Coronary artery (tissue), 2 donors: Measurements from ENCODE around the gene ASMTL.
"Not testable (repeated sequence)": the region's sequence is repeated elsewhere in the genome, so short reads cannot be mapped to it uniquely, and the experiment has no call there.

Experiments
- DNase-seq: peaks from one replicate; pipeline ENCODE4 v3.0.0-alpha.2; 2017; ENCODE audit warnings: low spot score
- H3K27ac ChIP-seq, 2 donors: fragments of 200-600 bp; sonication (generic); one replicate each; pipeline ENCODE4 v1.5.1; 2016 to 2019
- H3K4me3 ChIP-seq: fragments of 200-600 bp; sonication (generic); 2 replicates; pipeline ENCODE4 v1.5.1; 2016; ENCODE audit warnings: mild to moderate bottlenecking, moderate library complexity
- CTCF ChIP-seq: fragments of 200-600 bp; sonication (generic); IDR thresholded peaks from one replicate; pipeline ENCODE4 v1.5.1; 2019; ENCODE audit warnings: antibody characterized with exemption

The ASMTL gene

GRCh38 chrX:1368385-1368698 is 84.4 kb downstream of the ASMTL start:
- TF ChIP-seq CTCF = no peak

GRCh38 chrX:1366363-1366762 is 86.3 kb downstream of the ASMTL start:
- DNase-seq, H3K27ac ChIP-seq, H3K4me3 ChIP-seq: not testable (repeated sequence)

More at GRCh38 chrX:1368385-1368698, 84.4 kb downstream of the ASMTL start:
- H3K4me3 ChIP-seq = no peak overlapping the region
- H3K27ac ChIP-seq = no peak overlapping the region
- no peak for DNase-seq

GRCh38 chrX:1361910-1362309 is 90.8 kb downstream of the ASMTL start:
- no peak for TF ChIP-seq CTCF
- no peak overlapping the region for H3K27ac ChIP-seq
- no peak for DNase-seq
- H3K4me3 ChIP-seq = no peak overlapping the region

- TF ChIP-seq CTCF = no peak
- H3K4me3 ChIP-seq = no peak overlapping the region
- no peak overlapping the region for H3K27ac ChIP-seq
- no peak for DNase-seq
These were observed 91.4 kb downstream of the ASMTL start for GRCh38 chrX:1361275-1361674.

GRCh38 chrX:1360171-1360570 is 92.5 kb downstream of the ASMTL start:
- TF ChIP-seq CTCF = no peak
- H3K4me3 ChIP-seq = no peak overlapping the region
- DNase-seq = no peak

GRCh38 chrX:1359477-1359873 is 93.2 kb downstream of the ASMTL start:
- DNase-seq = no peak
- Histone ChIP-seq H3K4me3 (no peak overlapping the region), H3K27ac (no peak overlapping the region)
- TF ChIP-seq CTCF = no peak

More at GRCh38 chrX:1360171-1360570, 92.5 kb downstream of the ASMTL start:
- no peak overlapping the region for H3K27ac ChIP-seq

- Histone ChIP-seq H3K27ac (no peak overlapping the region), H3K4me3 (no peak overlapping the region)
- TF ChIP-seq CTCF = no peak
- no peak for DNase-seq
These were observed 93.8 kb downstream of the ASMTL start for GRCh38 chrX:1358793-1359476.

- no peak for DNase-seq
- H3K27ac ChIP-seq = no peak overlapping the region
- no peak for TF ChIP-seq CTCF
- H3K4me3 ChIP-seq = no peak overlapping the region
These were observed 94.7 kb downstream of the ASMTL start for GRCh38 chrX:1357993-1358392.
